ENCODE measurements around the gene PAEP.
"Not testable (repeated sequence)": the region's sequence is repeated elsewhere in the genome, so short reads cannot be mapped to it uniquely, and the experiment has no call there.

Gene PAEP

DNA sequence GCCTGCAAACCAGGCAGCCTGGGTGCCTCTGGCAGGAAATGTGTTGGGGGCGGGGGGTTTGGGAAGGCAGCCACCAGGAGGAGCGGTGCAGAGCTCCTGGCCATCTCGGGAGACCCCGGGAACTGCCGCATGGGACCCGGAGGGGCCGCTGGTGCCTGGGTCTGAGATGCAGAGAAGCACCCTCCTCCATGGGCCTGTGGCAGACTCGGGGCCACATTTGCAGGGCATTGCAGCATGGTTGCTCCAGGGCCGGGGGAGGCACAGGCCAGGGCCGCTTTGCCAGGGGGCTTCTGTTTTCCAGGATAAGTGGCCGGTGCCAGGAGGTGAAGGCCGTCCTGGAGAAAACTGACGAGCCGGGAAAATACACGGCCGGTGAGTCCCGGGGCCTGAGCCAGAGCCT, 38.6 kb upstream of the PAEP start:
- H3K36me3 Mint-ChIP-seq: no peaks in the 10 kb centered on the region
- H3K4me1 Mint-ChIP-seq: no peaks in the 10 kb centered on the region
- peaks cover 30% of the 10 kb centered on the region for H3K27me3 Mint-ChIP-seq
- no peak for ATAC-seq
- no peaks in the 10 kb centered on the region for H3K9me3 Mint-ChIP-seq
- H3K27ac Mint-ChIP-seq: no peak overlapping the region
- no peak overlapping the region for H3K4me3 Mint-ChIP-seq

DNA sequence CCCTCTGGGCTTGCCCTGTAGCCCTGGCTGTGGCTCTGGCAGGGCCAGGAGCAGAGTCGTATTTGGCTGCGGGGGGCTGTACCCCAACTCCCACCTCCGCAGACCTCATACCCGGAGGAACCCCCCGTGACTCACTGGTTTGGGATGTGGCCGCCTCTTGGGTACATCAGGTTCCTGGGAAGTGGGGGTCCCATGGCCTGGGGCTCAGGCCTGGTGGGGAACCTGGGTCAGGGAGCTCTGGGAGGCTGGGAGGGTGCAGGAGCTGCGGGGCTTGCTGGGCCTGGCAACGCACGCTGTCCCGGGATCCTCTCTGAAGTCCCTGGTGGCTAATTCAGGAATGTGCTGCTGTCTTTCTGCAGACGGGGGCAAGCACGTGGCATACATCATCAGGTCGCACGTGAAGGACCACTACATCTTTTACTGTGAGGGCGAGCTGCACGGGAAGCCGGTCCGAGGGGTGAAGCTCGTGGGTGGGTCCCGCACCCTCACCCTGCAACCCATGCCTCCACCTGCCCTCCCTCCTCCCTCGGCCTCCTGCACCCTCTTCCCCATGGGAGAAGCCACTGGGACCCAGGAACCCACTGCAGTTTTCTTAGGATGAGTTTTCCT, 37.9 kb upstream of the PAEP start:
- peaks cover 29% of the 10 kb centered on the region for H3K27me3 Mint-ChIP-seq
- H3K4me1 Mint-ChIP-seq: no peaks in the 10 kb centered on the region
- H3K9me3 Mint-ChIP-seq: no peaks in the 10 kb centered on the region
- no peak for ATAC-seq
- no peak overlapping the region for H3K4me3 Mint-ChIP-seq
- H3K27ac Mint-ChIP-seq: no peak overlapping the region
- no peaks in the 10 kb centered on the region for H3K36me3 Mint-ChIP-seq

DNA sequence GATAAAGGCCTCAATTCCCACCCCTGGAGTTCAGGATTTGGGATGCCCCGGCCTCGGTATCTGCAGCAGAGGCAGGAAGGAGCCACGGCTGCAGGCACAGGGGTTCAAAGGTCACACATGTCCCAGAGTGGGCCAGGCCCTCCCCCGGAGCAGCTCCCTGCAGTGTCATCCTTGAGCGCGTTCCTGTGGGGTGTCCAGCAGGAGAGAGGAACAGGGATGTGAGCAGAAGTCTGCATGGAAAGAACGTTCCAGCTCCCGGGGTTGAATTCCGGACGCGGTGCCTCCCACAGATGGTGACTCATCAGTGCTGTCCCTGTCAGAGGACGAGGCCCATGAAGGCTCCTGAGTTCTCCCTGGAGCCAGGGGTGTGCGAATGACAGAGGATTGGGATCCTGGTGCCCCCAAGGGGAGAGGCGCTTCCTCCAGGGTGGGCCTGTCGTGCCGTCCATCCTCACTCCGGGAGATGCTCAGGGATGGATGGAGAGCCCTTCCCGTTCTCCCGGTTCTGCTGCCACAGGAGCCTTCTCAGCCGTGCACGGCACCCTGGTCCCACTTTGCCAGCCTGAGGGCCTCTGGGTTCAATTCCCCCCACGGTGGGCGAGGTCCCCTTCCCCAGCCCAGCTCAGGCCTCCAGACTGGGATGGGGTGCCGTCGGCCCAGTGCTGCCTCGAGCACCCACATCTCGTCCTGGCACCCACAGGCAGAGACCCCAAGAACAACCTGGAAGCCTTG, 37.3 kb upstream of the PAEP start:
- Mint-ChIP-seq H3K4me3 (no peak overlapping the region), H3K36me3 (no peaks in the 10 kb centered on the region), H3K27me3 (peaks cover 35% of the 10 kb centered on the region), H3K9me3 (no peaks in the 10 kb centered on the region), H3K4me1 (no peaks in the 10 kb centered on the region), H3K27ac (no peak overlapping the region)
- ATAC-seq: no peak

DNA sequence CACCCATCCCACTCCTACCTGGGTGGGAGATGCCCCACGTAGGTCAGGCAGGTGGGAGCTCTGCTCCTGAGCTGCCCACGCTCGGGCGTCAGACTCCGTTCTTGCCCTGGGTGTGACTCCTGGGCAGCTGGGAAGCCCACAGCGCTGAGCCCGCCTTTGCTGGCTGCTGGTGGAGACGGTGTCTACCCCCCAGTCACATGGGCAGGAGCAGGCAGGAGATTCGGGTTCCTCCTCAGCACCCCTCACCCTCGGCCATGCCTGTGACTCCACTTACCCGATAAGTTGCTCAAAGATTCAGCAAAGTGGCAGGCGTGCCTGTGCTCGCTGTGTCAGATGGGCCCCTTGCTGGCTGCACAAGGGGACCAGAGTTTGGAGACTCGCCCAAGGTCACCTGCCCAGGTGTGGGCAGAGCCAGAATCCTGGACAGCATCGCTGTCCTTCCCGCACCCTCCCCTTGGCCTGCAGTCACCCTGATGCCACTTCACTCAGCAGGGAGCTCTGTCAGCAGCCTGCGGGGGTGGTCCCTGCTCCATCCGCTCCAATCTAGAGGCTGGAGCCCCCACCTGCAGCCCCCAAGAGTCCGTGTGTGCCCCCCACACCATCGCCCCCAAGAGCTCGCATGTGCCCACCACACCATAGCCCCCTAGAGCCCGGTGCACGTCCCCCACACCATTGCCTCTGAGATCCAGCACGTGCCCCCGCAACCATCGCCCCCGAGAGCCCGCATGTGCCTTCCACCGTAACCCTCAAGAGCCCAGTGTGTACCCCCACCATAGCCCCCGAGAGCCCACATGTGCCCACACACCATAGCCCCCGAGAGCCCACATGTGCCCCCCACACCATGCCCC, 36.1 kb upstream of the PAEP start:
- Mint-ChIP-seq H3K9me3 (no peaks in the 10 kb centered on the region), H3K27me3 (peaks cover 43% of the 10 kb centered on the region), H3K4me3 (no peak overlapping the region), H3K4me1 (no peaks in the 10 kb centered on the region), H3K36me3 (no peaks in the 10 kb centered on the region), H3K27ac (no peak overlapping the region)
- ATAC-seq: no peak

DNA sequence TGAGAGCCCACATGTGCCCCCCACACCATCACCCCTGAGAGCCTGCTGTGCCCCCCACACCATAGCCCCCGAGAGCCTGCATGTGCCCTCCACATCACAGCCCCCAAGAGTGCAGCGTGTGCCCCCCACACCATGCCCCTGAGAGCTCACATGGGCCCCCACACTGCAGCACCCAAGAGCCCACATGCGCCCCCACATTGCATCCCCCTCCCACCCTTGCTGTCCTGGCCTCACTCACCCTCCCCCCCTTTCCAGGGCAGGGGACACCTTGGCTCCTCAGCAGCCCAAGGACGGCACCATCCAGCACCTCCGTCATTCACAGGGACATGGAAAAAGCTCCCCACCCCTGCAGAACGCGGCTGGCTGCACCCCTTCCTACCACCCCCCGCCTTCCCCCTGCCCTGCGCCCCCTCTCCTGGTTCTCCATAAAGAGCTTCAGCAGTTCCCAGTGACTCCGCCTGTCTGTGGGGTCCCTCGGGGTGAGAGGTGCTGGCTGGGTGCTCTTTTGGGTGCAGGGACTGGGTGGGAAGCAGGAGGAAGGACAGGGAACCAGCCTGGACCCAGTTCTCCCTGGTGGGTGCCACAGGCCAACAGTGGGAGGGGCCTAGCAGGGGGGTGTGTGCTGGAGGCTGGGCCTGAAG, 35.3 kb upstream of the PAEP start:
- H3K4me3 Mint-ChIP-seq: no peak overlapping the region
- no peak overlapping the region for H3K27ac Mint-ChIP-seq
- no peak for ATAC-seq
- no peaks in the 10 kb centered on the region for H3K9me3 Mint-ChIP-seq
- no peaks in the 10 kb centered on the region for H3K36me3 Mint-ChIP-seq
- H3K27me3 Mint-ChIP-seq: peaks cover 43% of the 10 kb centered on the region
- H3K4me1 Mint-ChIP-seq: no peaks in the 10 kb centered on the region

DNA sequence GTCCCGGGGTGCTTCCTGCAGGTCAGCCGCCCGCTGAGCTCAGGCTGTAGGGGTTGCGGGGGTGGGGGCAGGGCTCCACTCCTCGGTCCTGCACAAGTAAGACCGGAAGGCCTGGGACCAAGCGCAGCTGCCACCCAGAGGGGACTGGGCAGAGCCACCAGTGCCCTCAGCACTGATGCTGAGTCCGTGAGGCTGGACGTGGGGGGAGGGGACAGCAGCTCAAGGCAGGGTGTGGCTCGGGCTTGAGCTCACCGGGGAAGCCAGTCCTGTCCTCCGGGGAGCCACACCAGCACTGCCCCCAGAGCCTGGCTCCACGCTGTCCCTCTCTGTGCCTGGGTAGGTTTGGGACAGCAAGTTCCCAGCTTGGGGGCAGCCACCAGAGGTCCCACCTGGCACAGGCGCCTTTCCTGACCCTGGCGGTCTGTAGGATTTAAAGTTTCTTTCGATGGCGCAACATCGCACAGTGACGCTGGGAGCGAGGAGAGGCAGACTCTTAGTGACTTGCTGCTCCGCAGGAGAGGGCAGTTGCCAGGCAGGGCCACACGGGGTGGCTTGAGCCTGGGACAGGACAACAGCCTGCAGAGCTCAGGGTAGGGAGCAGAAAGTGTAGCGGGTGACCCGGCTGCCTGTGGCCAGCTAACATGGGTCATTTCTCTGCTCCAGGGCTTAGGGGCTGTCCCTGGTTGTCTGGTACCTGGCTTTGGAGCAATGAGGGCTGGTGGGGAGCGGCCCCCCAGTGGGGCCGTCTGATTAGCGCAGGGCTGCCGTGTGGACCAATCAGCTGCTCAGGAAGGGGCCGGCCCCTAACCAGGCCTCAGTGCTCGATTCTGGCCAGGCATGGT, 34.6 kb upstream of the PAEP start:
- Mint-ChIP-seq H3K27ac (no peak overlapping the region), H3K36me3 (no peaks in the 10 kb centered on the region), H3K4me3 (no peak overlapping the region), H3K27me3 (peaks cover 43% of the 10 kb centered on the region), H3K9me3 (no peaks in the 10 kb centered on the region), H3K4me1 (no peaks in the 10 kb centered on the region)
- no peak for ATAC-seq

DNA sequence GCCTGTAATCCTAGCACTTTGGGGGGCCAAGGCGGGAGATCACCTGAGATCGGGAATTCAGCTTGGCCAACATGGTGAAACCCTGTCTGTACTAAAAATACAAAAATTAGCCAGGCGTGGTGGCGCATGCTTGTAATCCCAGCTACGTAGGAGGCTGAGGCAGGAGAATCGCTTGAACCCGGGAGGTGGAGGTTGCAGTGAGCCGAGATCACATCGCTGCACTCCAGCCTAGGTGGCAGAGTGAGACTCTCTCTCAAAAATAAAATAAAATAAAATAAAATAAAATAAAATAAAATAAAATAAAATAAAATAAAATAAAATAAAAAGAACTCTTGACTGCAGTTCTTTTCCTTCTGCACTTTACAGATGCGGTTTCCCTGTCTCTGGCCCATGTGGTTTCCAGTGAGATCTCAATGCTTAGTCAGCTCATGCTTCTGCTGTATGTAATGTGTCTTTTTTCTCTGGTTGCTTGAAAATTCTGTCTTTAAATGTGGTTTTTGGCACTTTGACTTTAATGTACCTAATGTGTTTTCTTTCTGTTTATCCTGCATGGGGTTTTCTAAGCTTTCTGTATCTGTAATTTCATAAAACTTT, 32.6 kb upstream of the PAEP start:
- H3K9me3 Mint-ChIP-seq, H3K27ac Mint-ChIP-seq, ATAC-seq, H3K4me1 Mint-ChIP-seq, H3K4me3 Mint-ChIP-seq, H3K36me3 Mint-ChIP-seq: not testable (repeated sequence)
- peaks cover 38% of the 10 kb centered on the region for H3K27me3 Mint-ChIP-seq

DNA sequence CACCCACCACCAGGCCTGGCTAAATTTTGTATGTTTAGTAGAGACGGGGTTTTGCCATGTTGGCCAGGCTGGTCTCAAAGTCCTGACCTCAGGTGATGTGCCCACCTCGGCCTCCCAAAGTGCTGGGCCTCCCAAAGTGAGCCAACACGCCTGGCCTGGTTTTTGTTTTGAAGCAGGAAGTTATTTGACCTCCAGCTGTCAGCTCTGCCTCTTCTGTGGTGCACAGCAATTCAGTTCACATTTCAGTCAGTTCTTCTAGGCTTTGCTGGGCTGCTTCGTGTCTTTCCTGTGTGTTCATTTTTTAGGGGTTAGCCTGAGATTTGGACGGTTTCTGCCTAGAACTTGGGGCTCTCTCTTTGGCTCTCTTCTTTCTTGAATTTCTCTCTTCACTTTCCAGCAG, 31.4 kb upstream of the PAEP start:
- no peak overlapping the region for H3K27ac Mint-ChIP-seq
- H3K4me1 Mint-ChIP-seq: no peaks in the 10 kb centered on the region
- no peaks in the 10 kb centered on the region for H3K9me3 Mint-ChIP-seq
- no peak overlapping the region for H3K4me3 Mint-ChIP-seq
- H3K27me3 Mint-ChIP-seq: peaks cover 48% of the 10 kb centered on the region
- no peak for ATAC-seq
- no peaks in the 10 kb centered on the region for H3K36me3 Mint-ChIP-seq

DNA sequence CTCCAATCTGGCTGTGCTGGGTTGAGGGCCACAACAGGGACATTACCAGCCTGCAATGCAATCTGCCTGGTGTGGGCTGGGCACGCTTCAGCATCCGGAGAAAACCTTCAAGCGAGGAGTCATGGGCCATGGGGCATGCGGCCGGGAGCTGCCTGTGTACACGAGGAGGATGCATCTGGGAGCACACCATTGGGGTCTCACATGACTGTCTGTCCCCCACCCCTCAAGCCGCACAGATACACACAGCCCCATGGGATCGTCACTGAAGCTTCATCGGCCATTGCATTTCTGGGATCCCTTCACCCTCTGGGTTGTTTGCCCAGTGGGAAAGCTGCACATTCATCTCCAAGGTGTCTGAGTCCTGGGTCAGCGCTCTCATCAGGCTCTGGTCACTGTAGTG, 30.5 kb upstream of the PAEP start:
- Mint-ChIP-seq H3K27me3 (peaks cover 48% of the 10 kb centered on the region), H3K4me1 (no peaks in the 10 kb centered on the region), H3K36me3 (no peaks in the 10 kb centered on the region), H3K27ac (no peak overlapping the region), H3K4me3 (no peak overlapping the region), H3K9me3 (no peaks in the 10 kb centered on the region)
- no peak for ATAC-seq

DNA sequence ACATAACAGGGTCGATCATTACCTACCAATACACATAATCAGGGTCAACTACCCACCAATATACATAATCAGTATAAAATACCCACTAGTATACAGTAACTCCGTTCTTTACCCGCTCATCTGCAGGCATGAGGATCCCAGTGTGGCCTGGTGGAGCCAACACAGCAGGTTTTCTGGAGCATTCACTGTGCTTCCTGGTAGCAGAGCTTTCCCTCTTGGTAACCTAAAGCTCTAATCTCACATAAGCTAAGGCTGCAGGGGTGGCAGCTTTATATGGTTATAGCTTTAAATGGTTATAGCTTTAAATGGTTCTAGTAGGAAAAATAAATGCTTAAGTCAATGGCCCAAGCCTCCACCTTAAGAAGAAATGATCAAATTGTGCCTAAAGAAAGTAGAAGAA, 28.4 kb upstream of the PAEP start:
- H3K27ac Mint-ChIP-seq: no peak overlapping the region
- H3K27me3 Mint-ChIP-seq: peaks cover 48% of the 10 kb centered on the region
- ATAC-seq: no peak
- no peaks in the 10 kb centered on the region for H3K4me1 Mint-ChIP-seq
- H3K9me3 Mint-ChIP-seq: no peaks in the 10 kb centered on the region
- H3K4me3 Mint-ChIP-seq: no peak overlapping the region
- no peaks in the 10 kb centered on the region for H3K36me3 Mint-ChIP-seq

DNA sequence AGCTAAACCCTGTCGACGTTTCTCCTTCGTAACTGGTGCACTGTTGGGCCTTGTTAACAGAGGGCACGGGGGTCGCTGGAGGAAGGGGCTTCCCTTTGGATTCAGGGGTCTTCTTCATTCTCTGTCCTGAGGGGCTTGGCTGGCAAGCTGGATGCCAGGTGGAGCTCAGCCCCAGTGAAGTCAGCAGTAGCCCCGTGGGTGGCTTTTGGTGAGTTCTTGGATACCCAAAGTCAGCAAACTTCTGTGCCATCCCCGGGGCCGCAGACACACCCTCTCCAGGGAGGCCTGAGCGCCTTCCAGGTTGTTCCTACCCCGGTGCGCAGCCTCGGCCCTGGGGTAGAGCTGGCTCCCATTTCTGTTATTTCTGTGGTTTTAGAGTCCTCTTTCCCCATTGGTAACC, 27.9 kb upstream of the PAEP start:
- no peak for ATAC-seq
- Mint-ChIP-seq H3K9me3 (no peaks in the 10 kb centered on the region), H3K27me3 (peaks cover 53% of the 10 kb centered on the region), H3K36me3 (no peaks in the 10 kb centered on the region), H3K27ac (no peak overlapping the region), H3K4me1 (no peaks in the 10 kb centered on the region), H3K4me3 (no peak overlapping the region)

DNA sequence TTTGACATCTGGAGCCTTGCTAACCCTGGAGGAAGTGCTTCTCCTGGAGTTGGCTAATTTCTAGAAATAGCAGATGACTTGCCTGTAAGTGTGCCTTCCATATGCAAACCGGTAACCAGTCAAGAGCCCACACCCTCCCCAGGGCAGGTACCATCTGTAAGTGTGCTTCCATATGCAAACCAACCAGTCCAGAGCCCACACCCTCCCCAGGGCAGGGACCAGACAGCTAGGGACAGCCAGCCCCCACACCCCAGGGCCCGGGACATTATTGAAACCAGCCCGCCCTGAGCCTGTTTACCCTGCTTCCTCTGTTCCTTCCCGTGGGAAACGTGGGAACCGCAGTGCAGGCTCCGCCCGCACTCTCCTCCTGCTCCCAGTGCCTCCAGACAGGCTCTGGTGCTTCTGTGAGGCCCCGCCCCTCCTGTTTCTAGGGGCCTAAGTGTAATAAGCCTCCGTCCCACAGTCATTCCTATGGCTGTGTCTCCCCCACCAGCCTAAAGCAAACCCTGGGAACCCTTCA, 27.3 kb upstream of the PAEP start:
- not testable (repeated sequence) for H3K36me3 Mint-ChIP-seq, ATAC-seq, H3K4me3 Mint-ChIP-seq, H3K4me1 Mint-ChIP-seq, H3K27ac Mint-ChIP-seq, H3K9me3 Mint-ChIP-seq
- H3K27me3 Mint-ChIP-seq: peaks cover 53% of the 10 kb centered on the region

DNA sequence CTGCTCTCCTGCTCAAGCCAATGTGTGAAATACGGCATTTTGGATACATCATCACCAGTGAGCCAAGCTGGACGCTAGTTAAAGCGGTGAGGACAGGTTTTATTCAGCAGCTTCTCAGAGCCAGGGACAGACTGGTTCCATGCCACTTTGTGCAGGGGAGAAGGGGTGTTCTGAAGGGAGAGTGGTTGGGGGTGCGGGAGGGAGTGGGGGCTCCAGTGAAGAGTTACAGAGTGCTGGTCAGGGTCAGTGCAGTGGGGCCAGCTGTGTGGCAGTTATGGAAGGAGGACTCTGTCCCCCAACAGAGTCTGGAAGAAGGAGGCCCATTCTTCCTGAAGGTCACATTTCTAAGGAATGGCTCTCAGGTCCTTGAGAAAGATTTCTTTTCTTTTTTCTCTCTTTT, 26.7 kb upstream of the PAEP start:
- H3K9me3 Mint-ChIP-seq, ATAC-seq, H3K36me3 Mint-ChIP-seq, H3K4me3 Mint-ChIP-seq, H3K4me1 Mint-ChIP-seq, H3K27ac Mint-ChIP-seq: not testable (repeated sequence)
- peaks cover 53% of the 10 kb centered on the region for H3K27me3 Mint-ChIP-seq

DNA sequence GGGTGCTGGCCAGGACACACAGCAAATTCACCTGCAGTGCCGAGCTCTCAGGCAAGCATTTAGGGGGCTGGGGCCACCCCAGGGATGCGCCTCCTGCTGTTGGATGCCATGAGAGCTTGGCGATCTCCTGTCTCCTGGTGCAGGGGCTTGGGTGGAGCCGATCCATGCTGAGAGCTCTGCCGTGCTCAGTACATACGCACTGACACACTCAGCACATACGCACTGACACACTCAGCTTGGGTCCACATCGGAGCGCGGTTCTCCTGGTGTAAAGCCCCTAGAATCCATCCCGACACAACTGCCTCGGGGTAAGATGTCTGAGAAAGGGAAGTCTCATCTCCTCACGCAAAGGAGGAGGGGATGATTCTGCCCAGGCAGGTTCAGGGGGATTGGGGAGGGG, 25.9 kb upstream of the PAEP start:
- H3K27ac Mint-ChIP-seq, ATAC-seq, H3K4me1 Mint-ChIP-seq, H3K9me3 Mint-ChIP-seq, H3K36me3 Mint-ChIP-seq, H3K4me3 Mint-ChIP-seq: not testable (repeated sequence)
- peaks cover 53% of the 10 kb centered on the region for H3K27me3 Mint-ChIP-seq
